H9 (cell line): ENCODE results near the gene RBM8A. TPM values are rescaled to one million over a fixed set of nuclear protein-coding genes. Genes with fewer than 3 reads are reported as not detected.

ENCODE experiments used
- DNase-seq: peaks from one replicate; pipeline ENCODE4 v3.0.0-alpha.2; 2017
- H2AFZ ChIP-seq: one replicate; pipeline ENCODE4 v1.6.1; 2013; ENCODE audit warnings: mild to moderate bottlenecking, low read length, control low read depth, moderate library complexity
- H2AK5ac ChIP-seq: 2 replicates; pipeline ENCODE4 v1.6.1; 2013; ENCODE audit warnings: low read length, control low read depth, mixed read lengths; ENCODE audit not compliant: insufficient read length
- H2BK120ac ChIP-seq: one replicate; pipeline ENCODE4 v1.6.1; 2013; ENCODE audit warnings: low read depth, mild to moderate bottlenecking, low read length, control low read depth, inconsistent platforms; ENCODE audit not compliant: poor library complexity, severe bottlenecking
- H2BK12ac ChIP-seq: 2 replicates; pipeline ENCODE4 v1.6.1; 2013; ENCODE audit warnings: low read length, control low read depth, mixed read lengths, low read depth; ENCODE audit not compliant: insufficient read length
- H2BK15ac ChIP-seq: 2 replicates; pipeline ENCODE4 v1.6.1; 2013; ENCODE audit warnings: low read depth, low read length, control low read depth
- H2BK20ac ChIP-seq: one replicate; pipeline ENCODE4 v1.6.1; 2013; ENCODE audit warnings: low read depth, mild to moderate bottlenecking, low read length, control low read depth, inconsistent platforms; ENCODE audit not compliant: poor library complexity, severe bottlenecking
- H2BK5ac ChIP-seq: 2 replicates; pipeline ENCODE4 v1.6.1; 2013; ENCODE audit warnings: low read length, control low read depth, mixed read lengths; ENCODE audit not compliant: insufficient read length
- H3K14ac ChIP-seq: 2 replicates; pipeline ENCODE4 v1.6.1; 2013; ENCODE audit warnings: low read length, control low read depth; ENCODE audit not compliant: insufficient read depth
- H3K18ac ChIP-seq: 2 replicates; pipeline ENCODE4 v1.6.1; 2013; ENCODE audit warnings: low read depth, mild to moderate bottlenecking, mixed read lengths, low read length, control low read depth; ENCODE audit not compliant: insufficient read length
- H3K23ac ChIP-seq: 2 replicates; pipeline ENCODE4 v1.6.1; 2013; ENCODE audit warnings: low read length, control low read depth, mixed read lengths, low read depth; ENCODE audit not compliant: insufficient read length
- H3K23me2 ChIP-seq: 2 replicates; pipeline ENCODE4 v1.6.1; 2013; ENCODE audit warnings: low read depth, mild to moderate bottlenecking, mixed read lengths, low read length, control low read depth; ENCODE audit not compliant: insufficient read length, poor library complexity, severe bottlenecking
- H3K27ac ChIP-seq: 2 replicates; pipeline ENCODE4 v1.5.1; 2013; ENCODE audit warnings: low read length, control low read depth, mixed read lengths, low read depth; ENCODE audit not compliant: insufficient read length
- H3K27me3 ChIP-seq: 2 replicates; pipeline ENCODE4 v1.6.1; 2013; ENCODE audit warnings: low read length, control low read depth, inconsistent platforms; ENCODE audit not compliant: insufficient read depth
- H3K4ac ChIP-seq: 2 replicates; pipeline ENCODE4 v1.6.1; 2013; ENCODE audit warnings: low read depth, mild to moderate bottlenecking, control low read depth, inconsistent platforms, low read length, moderate library complexity
- H3K4me1 ChIP-seq: 2 replicates; pipeline ENCODE4 v1.6.1; 2013; ENCODE audit warnings: low read length, control low read depth, inconsistent platforms; ENCODE audit not compliant: insufficient read depth
- H3K4me2 ChIP-seq: 2 replicates; pipeline ENCODE4 v1.6.1; 2013; ENCODE audit warnings: low read length, control low read depth, mixed read lengths; ENCODE audit not compliant: insufficient read length, insufficient read depth
- H3K56ac ChIP-seq: 2 replicates; pipeline ENCODE4 v1.6.1; 2013; ENCODE audit warnings: low read depth, mild to moderate bottlenecking, mixed read lengths, low read length, control low read depth; ENCODE audit not compliant: insufficient read length
- H3K79me1 ChIP-seq: 2 replicates; pipeline ENCODE4 v1.6.1; 2013; ENCODE audit warnings: low read depth, mild to moderate bottlenecking, moderate library complexity, low read length, control low read depth, inconsistent platforms; ENCODE audit not compliant: insufficient read depth, poor library complexity, severe bottlenecking
- H3K79me2 ChIP-seq: 2 replicates; pipeline ENCODE4 v1.6.1; 2013; ENCODE audit warnings: low read length, control low read depth, inconsistent platforms; ENCODE audit not compliant: insufficient read depth
- H3K9ac ChIP-seq: 2 replicates; pipeline ENCODE4 v1.6.1; 2013; ENCODE audit warnings: low read length, control low read depth, mixed read lengths; ENCODE audit not compliant: insufficient read length; ENCODE audit errors: extremely low read depth
- H3K9me3 ChIP-seq: one replicate; pipeline ENCODE4 v1.6.1; 2013; ENCODE audit warnings: low read depth, low read length, inconsistent platforms; ENCODE audit not compliant: control insufficient read depth
- H3T11ph ChIP-seq: one replicate; pipeline ENCODE4 v1.6.1; 2013; ENCODE audit warnings: mild to moderate bottlenecking, low read length, control low read depth, inconsistent platforms
- H4K20me1 ChIP-seq: one replicate; pipeline ENCODE4 v1.6.1; 2013; ENCODE audit not compliant: control insufficient read depth, insufficient read length, insufficient read depth
- H4K5ac ChIP-seq: 2 replicates; pipeline ENCODE4 v1.6.1; 2013; ENCODE audit warnings: low read depth, mild to moderate bottlenecking, mixed read lengths, low read length, control low read depth; ENCODE audit not compliant: insufficient read length
- H4K8ac ChIP-seq: replicated peaks from 2 replicates; pipeline ENCODE4 v1.6.1; 2013; ENCODE audit warnings: low read length, control low read depth, mixed read lengths, low read depth; ENCODE audit not compliant: insufficient read length
- H4K91ac ChIP-seq: 2 replicates; pipeline ENCODE4 v1.6.1; 2013; ENCODE audit warnings: low read depth, mild to moderate bottlenecking, moderate library complexity, mixed read lengths, low read length, control low read depth; ENCODE audit not compliant: insufficient read length
- H3K27ac Mint-ChIP-seq, 3 experiments: 2 replicates in 2 of 3; 3 replicates in 1 of 3; pipeline ENCODE4 v1.8.0; 2020 to 2021; ENCODE audit warnings: mixed read lengths in 3 of 3, mild to moderate bottlenecking in 1 of 3, moderate library complexity in 1 of 3
- H3K27me3 Mint-ChIP-seq: 2 replicates; pipeline ENCODE4 v1.8.0; 2021; ENCODE audit warnings: low read depth, mild to moderate bottlenecking, moderate library complexity, mixed read lengths
- H3K36me3 Mint-ChIP-seq, 3 experiments: 2 replicates in 2 of 3; 3 replicates in 1 of 3; pipeline ENCODE4 v1.8.0; 2020 to 2021; ENCODE audit warnings: low read depth in 3 of 3, mixed read lengths in 3 of 3; ENCODE audit not compliant: insufficient read depth in 1 of 3
- H3K4me1 Mint-ChIP-seq, 2 experiments: 2 replicates each; pipeline ENCODE4 v1.8.0; 2020; ENCODE audit warnings: mixed read lengths in 2 of 2
- H3K4me3 Mint-ChIP-seq, 2 experiments: 2 replicates in 1 of 2; 3 replicates in 1 of 2; pipeline ENCODE4 v1.8.0; 2020 to 2021; ENCODE audit warnings: mild to moderate bottlenecking in 2 of 2, mixed read lengths in 2 of 2, moderate library complexity in 1 of 2
- H3K9me3 Mint-ChIP-seq, 2 experiments: 2 replicates in 1 of 2; 3 replicates in 1 of 2; pipeline ENCODE4 v1.8.0; 2020; ENCODE audit warnings: mild to moderate bottlenecking in 2 of 2, mixed read lengths in 2 of 2, moderate library complexity in 1 of 2
- CTCF ChIP-seq: fragments of 200-600 bp; sonication (generic); conservative IDR thresholded peaks from 3 replicates; pipeline ENCODE4 v1.8.0; 2021; ENCODE audit warnings: antibody characterized with exemption, mild to moderate bottlenecking
- WGBS: extraction: QIAGEN DNeasy Blood & Tissue Kit; methylation state at CpG from one replicate; pipeline ENCODE4 v1.1.7; 2013; ENCODE audit warnings: missing lambda C conversion rate, low lambda C conversion rate, mixed read lengths; ENCODE audit not compliant: insufficient read length; ENCODE audit errors: extremely low coverage; 5-methylcytosine and 5-hydroxymethylcytosine counted together
- total RNA-seq: library from RNA; stranded (reverse); gene quantifications from 2 replicates; pipeline ENCODE4 v1.2.1, GENCODE V29; 2021

The RBM8A gene
- total RNA-seq, 1 experiment from 2014 or later: 298 TPM

- Histone ChIP-seq H3K27me3 (no peaks in the 10 kb centered on the region), H3K4me1 (no peaks in the 10 kb centered on the region), H2BK120ac (no peak overlapping the region), H3K14ac (no peak overlapping the region), H3K4ac (no peak overlapping the region), H3K79me2 (no peaks in the 10 kb centered on the region), H3K27ac (no peak overlapping the region), H2AFZ (no peak overlapping the region), H3K4me2 (no peak overlapping the region), H4K5ac (no peak overlapping the region), H2BK15ac (no peak overlapping the region), H3K18ac (no peak overlapping the region), H3K23me2 (no peaks in the 10 kb centered on the region), H3K56ac (no peak overlapping the region), H3K9ac (no peak overlapping the region), H3K79me1 (no peaks in the 10 kb centered on the region), H3T11ph (no peak overlapping the region), H3K23ac (no peak overlapping the region), H2BK20ac (no peak overlapping the region), H2AK5ac (no peak overlapping the region), H3K9me3 (no peaks in the 10 kb centered on the region), H4K8ac (no peak overlapping the region), H4K91ac (no peak overlapping the region), H2BK12ac (no peak overlapping the region), H2BK5ac (no peak overlapping the region), H4K20me1 (no peaks in the 10 kb centered on the region)
- peaks cover 0 to 4% of the 10 kb centered on the region in 2 experiments; a peak in 1 of 4 replicates for H3K4me1 Mint-ChIP-seq
- H3K36me3 Mint-ChIP-seq: no peaks in the 10 kb centered on the region
- H3K27ac Mint-ChIP-seq: no peak overlapping the region
- TF ChIP-seq CTCF: no peak
- no CpG with 5 or more reads among the region's 1 CpG for WGBS
- no peaks in the 10 kb centered on the region for H3K9me3 Mint-ChIP-seq
- no peak for DNase-seq
- H3K27me3 Mint-ChIP-seq: peaks cover 23% of the 10 kb centered on the region
- H3K4me3 Mint-ChIP-seq: no peak overlapping the region
Observed at GRCh38 chr1:145897969-145898368, 29.3 kb downstream of the RBM8A start.
